ENCODE data around the gene ASCL5.

ASCL5 gene

DNA sequence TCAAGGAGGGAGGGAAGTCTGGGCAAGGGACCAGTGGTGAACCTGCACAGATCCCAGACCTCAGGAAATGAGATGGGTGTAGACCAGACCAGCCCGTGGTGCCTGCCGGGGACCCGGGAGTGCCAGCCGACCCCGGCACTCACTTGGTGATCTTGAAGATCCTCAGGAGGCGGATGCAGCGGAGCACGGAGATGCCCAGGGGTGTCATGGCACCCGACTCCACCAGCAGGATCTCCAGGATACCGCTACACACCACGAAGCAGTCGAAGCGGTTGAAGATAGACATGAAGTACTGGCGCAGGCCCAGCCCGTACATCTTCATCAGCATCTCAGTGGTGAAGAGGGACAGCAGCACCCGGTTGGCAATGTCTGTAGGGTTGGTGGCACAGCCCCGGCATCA lies 49.2 kb downstream of the ASCL5 start:
- Histone ChIP-seq H3K9me3 (replicated peaks; ENCODE audit: insufficient read depth, low read length) (no peaks in the 10 kb centered on the region), H2AFZ (ENCODE audit: low read length) (no peak overlapping the region), H3F3A (ENCODE audit: insufficient read depth, low read length) (no peaks in the 10 kb centered on the region), H3K4me3 (ENCODE audit: low read length) (no peak overlapping the region), H3K9me2 (replicated peaks; ENCODE audit: insufficient read depth, low read length) (no peaks in the 10 kb centered on the region), H3K4me1 (ENCODE audit: low read length) (no peaks in the 10 kb centered on the region), H3K9ac (ENCODE audit: low read length) (no peak overlapping the region), H3K36me3 (replicated peaks; ENCODE audit: insufficient read depth, low read length) (no peaks in the 10 kb centered on the region), H3K4me2 (ENCODE audit: low read depth, low read length) (no peak overlapping the region), H3K79me2 (ENCODE audit: low read length) (no peaks in the 10 kb centered on the region), H4K20me1 (ENCODE audit: insufficient read depth, low read length) (no peaks in the 10 kb centered on the region), H3K27me3 (replicated peaks; ENCODE audit: insufficient read depth, low read length) (no peaks in the 10 kb centered on the region), H3K27ac (ENCODE audit: low read length) (no peak overlapping the region)
- TF ChIP-seq, protein P1, sequence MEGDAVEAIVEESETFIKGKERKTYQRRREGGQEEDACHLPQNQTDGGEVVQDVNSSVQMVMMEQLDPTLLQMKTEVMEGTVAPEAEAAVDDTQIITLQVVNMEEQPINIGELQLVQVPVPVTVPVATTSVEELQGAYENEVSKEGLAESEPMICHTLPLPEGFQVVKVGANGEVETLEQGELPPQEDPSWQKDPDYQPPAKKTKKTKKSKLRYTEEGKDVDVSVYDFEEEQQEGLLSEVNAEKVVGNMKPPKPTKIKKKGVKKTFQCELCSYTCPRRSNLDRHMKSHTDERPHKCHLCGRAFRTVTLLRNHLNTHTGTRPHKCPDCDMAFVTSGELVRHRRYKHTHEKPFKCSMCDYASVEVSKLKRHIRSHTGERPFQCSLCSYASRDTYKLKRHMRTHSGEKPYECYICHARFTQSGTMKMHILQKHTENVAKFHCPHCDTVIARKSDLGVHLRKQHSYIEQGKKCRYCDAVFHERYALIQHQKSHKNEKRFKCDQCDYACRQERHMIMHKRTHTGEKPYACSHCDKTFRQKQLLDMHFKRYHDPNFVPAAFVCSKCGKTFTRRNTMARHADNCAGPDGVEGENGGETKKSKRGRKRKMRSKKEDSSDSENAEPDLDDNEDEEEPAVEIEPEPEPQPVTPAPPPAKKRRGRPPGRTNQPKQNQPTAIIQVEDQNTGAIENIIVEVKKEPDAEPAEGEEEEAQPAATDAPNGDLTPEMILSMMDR (IDR thresholded peaks at IDR 0.05; ENCODE audit: low read length) = no peak
- TF ChIP-seq EZH2phosphoT487 (IDR thresholded peaks at IDR 0.05; ENCODE audit: low read length) (no peak), EZH2 (optimal IDR thresholded peaks at IDR 0.05; ENCODE audit: low read depth, low read length) (no peak)
- no peak for DNase-seq

DNA sequence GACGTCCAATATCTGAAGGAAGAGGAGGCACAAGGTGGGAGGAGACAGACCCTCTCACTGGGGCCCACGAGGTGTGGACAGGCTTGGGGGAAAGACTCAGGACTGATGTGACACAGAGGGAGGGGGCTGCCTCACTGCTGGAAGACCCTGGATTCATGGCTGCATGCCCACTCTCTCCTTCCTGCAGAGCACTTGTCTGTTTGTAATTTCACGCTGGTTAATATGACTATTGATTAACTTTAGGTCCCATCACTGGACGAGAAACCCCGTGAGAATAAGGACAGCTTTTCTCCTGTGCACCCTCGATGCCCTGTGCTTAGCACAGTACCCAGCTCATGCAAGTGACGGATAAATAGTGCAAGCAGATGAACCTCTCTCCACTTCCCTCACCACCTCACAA lies 49.9 kb downstream of the ASCL5 start:
- H3K4me2 ChIP-seq (ENCODE audit: low read depth, low read length) = no peak overlapping the region
- TF ChIP-seq, protein P1 (IDR thresholded peaks at IDR 0.05; ENCODE audit: low read length) = no peak
- no peak for TF ChIP-seq EZH2 (optimal IDR thresholded peaks at IDR 0.05; ENCODE audit: low read depth, low read length)
- TF ChIP-seq EZH2phosphoT487 (IDR thresholded peaks at IDR 0.05; ENCODE audit: low read length) = no peak
- no peaks in the 10 kb centered on the region for H3K9me3 ChIP-seq (replicated peaks; ENCODE audit: insufficient read depth, low read length)
- H3K9ac ChIP-seq (ENCODE audit: low read length) = no peak overlapping the region
- H3K4me3 ChIP-seq (ENCODE audit: low read length) = no peak overlapping the region
- H3F3A ChIP-seq (ENCODE audit: insufficient read depth, low read length) = no peaks in the 10 kb centered on the region
- no peaks in the 10 kb centered on the region for H3K4me1 ChIP-seq (ENCODE audit: low read length)
- H3K27me3 ChIP-seq (replicated peaks; ENCODE audit: insufficient read depth, low read length) = no peaks in the 10 kb centered on the region
- no peak overlapping the region for H3K27ac ChIP-seq (ENCODE audit: low read length)
- no peaks in the 10 kb centered on the region for H3K9me2 ChIP-seq (replicated peaks; ENCODE audit: insufficient read depth, low read length)
- H2AFZ ChIP-seq (ENCODE audit: low read length) = no peak overlapping the region
- no peaks in the 10 kb centered on the region for H3K36me3 ChIP-seq (replicated peaks; ENCODE audit: insufficient read depth, low read length)
- H4K20me1 ChIP-seq (ENCODE audit: insufficient read depth, low read length) = no peaks in the 10 kb centered on the region
- no peak for DNase-seq
- H3K79me2 ChIP-seq (ENCODE audit: low read length) = no peaks in the 10 kb centered on the region

DNA sequence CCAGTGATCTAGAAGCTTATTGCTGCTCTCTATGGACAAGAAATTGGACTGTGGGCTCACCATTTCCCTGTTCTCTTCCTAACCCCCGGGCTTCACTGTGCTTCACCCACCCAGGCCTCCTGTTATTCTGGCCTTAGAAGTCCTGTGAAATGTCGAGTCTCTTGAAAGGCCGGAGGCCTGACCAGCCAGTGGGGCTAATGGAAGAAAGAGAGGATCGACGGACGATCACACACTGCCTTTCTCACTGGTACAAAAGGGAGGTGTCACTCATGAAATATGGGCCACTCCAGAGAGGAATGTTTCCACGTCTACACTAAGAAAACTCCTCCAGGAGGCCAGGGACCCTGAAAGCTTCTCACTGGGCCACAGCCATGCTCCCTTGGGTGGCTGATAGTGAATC lies 50.9 kb downstream of the ASCL5 start:
- Histone ChIP-seq H4K20me1 (ENCODE audit: insufficient read depth, low read length) (no peaks in the 10 kb centered on the region), H3K4me2 (ENCODE audit: low read depth, low read length) (no peak overlapping the region), H3K27me3 (replicated peaks; ENCODE audit: insufficient read depth, low read length) (no peaks in the 10 kb centered on the region), H3K36me3 (replicated peaks; ENCODE audit: insufficient read depth, low read length) (no peaks in the 10 kb centered on the region), H3K4me3 (ENCODE audit: low read length) (no peak overlapping the region), H3K4me1 (ENCODE audit: low read length) (no peaks in the 10 kb centered on the region), H3K27ac (ENCODE audit: low read length) (no peak overlapping the region), H3K79me2 (ENCODE audit: low read length) (no peaks in the 10 kb centered on the region), H3F3A (ENCODE audit: insufficient read depth, low read length) (no peaks in the 10 kb centered on the region), H2AFZ (ENCODE audit: low read length) (no peak overlapping the region), H3K9ac (ENCODE audit: low read length) (no peak overlapping the region), H3K9me3 (replicated peaks; ENCODE audit: insufficient read depth, low read length) (no peaks in the 10 kb centered on the region), H3K9me2 (replicated peaks; ENCODE audit: insufficient read depth, low read length) (no peaks in the 10 kb centered on the region)
- DNase-seq = no peak
- TF ChIP-seq EZH2phosphoT487 (IDR thresholded peaks at IDR 0.05; ENCODE audit: low read length) (no peak), EZH2 (optimal IDR thresholded peaks at IDR 0.05; ENCODE audit: low read depth, low read length) (no peak)
- TF ChIP-seq, protein P1 (IDR thresholded peaks at IDR 0.05; ENCODE audit: low read length) = no peak
